ENCODE measurements around the gene FGF22. TPM values are rescaled to one million over a fixed set of nuclear protein-coding genes. Genes with fewer than 3 reads are reported as not detected.

Gene FGF22
- total and polyA plus RNA-seq, 4 experiments from 2014 or later: 1.8 to 1.9 TPM; not detected in 2

DNA sequence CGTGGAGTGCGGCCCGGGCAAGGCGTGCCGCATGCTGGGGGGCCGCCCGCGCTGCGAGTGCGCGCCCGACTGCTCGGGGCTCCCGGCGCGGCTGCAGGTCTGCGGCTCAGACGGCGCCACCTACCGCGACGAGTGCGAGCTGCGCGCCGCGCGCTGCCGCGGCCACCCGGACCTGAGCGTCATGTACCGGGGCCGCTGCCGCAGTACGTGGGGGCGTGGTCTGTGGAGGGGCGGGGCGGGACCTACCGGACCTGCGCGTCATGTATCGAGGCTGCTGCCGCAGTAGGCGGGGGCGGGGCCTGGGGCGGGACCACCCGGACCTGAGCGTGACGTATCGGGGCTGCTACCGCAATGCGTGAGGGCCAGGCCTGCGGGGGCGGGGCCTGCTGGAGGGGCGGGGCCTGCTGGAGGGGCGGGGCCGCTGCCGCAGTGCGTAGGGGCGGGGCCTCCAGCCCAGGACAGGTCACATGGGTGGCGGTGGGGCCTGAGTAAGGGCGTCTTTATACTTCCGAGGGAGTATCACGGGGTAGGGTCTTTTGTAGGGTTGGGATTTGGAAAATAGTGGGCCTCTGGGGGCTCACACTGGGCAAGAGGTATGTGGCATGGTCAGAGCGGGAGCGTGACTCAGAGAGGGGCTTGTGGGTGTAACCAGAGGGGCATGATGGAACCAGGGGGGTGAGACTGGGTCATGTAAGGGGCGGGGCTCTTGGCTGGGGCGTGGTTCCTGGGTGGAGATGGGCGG, 40.8 kb downstream of the FGF22 start:
- CTCF ChIA-PET (ENCODE audit: partially characterized antibody): interaction anchor here (0.5 to 2.0 kb wide), 3 partner anchors 17 to 170 kb away, joined by 3 to 8 read pairs (median 6); partner anchors contain the start of genes POLRMT and RNF126
- H3K27me3 Mint-ChIP-seq: peaks cover 3 to 7% of the 10 kb centered on the region in 2 donors
- no peaks in the 10 kb centered on the region for H3K36me3 Mint-ChIP-seq
- POLR2A ChIA-PET (ENCODE audit: partially characterized antibody): interaction anchor here (0.7 to 5.2 kb wide), 10 partner anchors 10 to 148 kb away, joined by 3 to 33 read pairs (median 4); partner anchors contain the start of genes CDC34 and RNF126
- peaks cover 13% of the 10 kb centered on the region for H3K4me1 ChIP-seq (ENCODE audit: insufficient read depth, low read length)
- DNase-seq: peak; percentile 96 to 100 (median 98)
- peak overlapping the region; percentile 78 to 100 (median 99) for H3K27ac Mint-ChIP-seq
- H3K4me3 ChIP-seq (ENCODE audit: low read length in 2 of 2): peak overlapping the region; percentile 34 to 76
- H3K9me3 Mint-ChIP-seq: peaks cover 0 to 4% (median 0%) of the 10 kb centered on the region in 8 donors
- peak overlapping the region; percentile 58 for H3K27ac ChIP-seq (ENCODE audit: low read depth, low read length)
- H3K4me1 Mint-ChIP-seq: peaks cover 0 to 6% (median 1%) of the 10 kb centered on the region in 4 donors
- no peaks in the 10 kb centered on the region for H3K36me3 ChIP-seq (ENCODE audit: insufficient read depth, low read length)
- H3K9me3 ChIP-seq (ENCODE audit: control insufficient read depth in 1 of 2, low read length in 2 of 2): no peaks in the 10 kb centered on the region
- intact Hi-C loops (cut with micrococcal nuclease): loop anchor here (1.0 to 2.0 kb wide), 5 partner anchors 17 to 117 kb away; partner anchors contain the start of genes BSG, POLRMT, PTBP1 and RNF126
- H3K4me3 Mint-ChIP-seq: peak overlapping the region; percentile 89 to 98 (median 94)
- H3K27me3 ChIP-seq (ENCODE audit: insufficient read depth, low read length): peaks cover 5% of the 10 kb centered on the region

DNA sequence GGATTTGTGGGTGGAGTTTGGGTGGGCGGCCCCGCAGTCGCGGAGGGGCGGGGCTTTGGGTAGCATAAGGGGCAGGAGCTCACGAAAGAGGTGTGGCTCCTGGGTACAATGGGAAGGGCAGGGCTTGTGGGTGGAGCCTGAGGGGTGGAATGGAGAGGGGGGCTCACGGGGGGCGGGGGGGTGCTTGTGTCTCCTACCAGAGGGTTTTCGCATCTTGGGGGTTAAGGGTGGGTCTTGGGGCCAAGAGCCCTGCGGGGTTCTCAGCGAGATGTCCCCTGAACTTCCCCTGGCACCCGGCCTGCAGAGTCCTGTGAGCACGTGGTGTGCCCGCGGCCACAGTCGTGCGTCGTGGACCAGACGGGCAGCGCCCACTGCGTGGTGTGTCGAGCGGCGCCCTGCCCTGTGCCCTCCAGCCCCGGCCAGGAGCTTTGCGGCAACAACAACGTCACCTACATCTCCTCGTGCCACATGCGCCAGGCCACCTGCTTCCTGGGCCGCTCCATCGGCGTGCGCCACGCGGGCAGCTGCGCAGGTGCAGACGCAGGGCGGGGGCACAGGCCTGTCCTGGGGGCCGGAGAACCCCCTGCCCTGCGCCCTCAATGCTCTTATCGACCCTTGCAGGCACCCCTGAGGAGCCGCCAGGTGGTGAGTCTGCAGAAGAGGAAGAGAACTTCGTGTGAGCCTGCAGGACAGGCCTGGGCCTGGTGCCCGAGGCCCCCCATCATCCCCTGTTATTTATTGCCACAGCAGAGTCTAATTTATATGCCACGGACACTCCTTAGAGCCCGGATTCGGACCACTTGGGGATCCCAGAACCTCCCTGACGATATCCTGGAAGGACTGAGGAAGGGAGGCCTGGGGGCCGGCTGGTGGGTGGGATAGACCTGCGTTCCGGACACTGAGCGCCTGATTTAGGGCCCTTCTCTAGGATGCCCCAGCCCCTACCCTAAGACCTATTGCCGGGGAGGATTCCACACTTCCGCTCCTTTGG, 41.6 kb downstream of the FGF22 start:
- Histone ChIP-seq H3K27ac (ENCODE audit: low read depth, low read length) (peak overlapping the region; percentile 58), H3K4me3 (ENCODE audit: low read length in 2 of 2) (peak overlapping the region; percentile 34 to 76), H3K27me3 (ENCODE audit: insufficient read depth, low read length) (no peaks in the 10 kb centered on the region), H3K9me3 (ENCODE audit: control insufficient read depth in 1 of 2, low read length in 2 of 2) (no peaks in the 10 kb centered on the region), H3K36me3 (ENCODE audit: insufficient read depth, low read length) (no peaks in the 10 kb centered on the region), H3K4me1 (ENCODE audit: insufficient read depth, low read length) (peaks cover 13% of the 10 kb centered on the region)
- Mint-ChIP-seq H3K4me3 (peak overlapping the region; percentile 89 to 98 (median 94)), H3K27me3 (peaks cover 2 to 4% of the 10 kb centered on the region in 2 donors), H3K36me3 (no peaks in the 10 kb centered on the region), H3K4me1 (peaks cover 0 to 5% (median 0%) of the 10 kb centered on the region in 4 donors), H3K27ac (peak overlapping the region; percentile 78 to 100 (median 99)), H3K9me3 (peaks cover 0 to 4% (median 0%) of the 10 kb centered on the region in 8 donors)
- ChIA-PET POLR2A (ENCODE audit: partially characterized antibody) (interaction anchor here (0.7 to 5.2 kb wide), 3 partner anchors 18 to 149 kb away, joined by 3 to 33 read pairs (median 5); partner anchors contain the start of genes CDC34 and RNF126), CTCF (ENCODE audit: partially characterized antibody) (no interaction called here)
- peak in 3 of 5 donors; percentile 36 to 52 (median 45) for DNase-seq
- intact Hi-C loops (cut with micrococcal nuclease): loop anchor here (2.0 kb wide), 1 partner anchor 21 kb away; no protein-coding TSS in a partner anchor

DNA sequence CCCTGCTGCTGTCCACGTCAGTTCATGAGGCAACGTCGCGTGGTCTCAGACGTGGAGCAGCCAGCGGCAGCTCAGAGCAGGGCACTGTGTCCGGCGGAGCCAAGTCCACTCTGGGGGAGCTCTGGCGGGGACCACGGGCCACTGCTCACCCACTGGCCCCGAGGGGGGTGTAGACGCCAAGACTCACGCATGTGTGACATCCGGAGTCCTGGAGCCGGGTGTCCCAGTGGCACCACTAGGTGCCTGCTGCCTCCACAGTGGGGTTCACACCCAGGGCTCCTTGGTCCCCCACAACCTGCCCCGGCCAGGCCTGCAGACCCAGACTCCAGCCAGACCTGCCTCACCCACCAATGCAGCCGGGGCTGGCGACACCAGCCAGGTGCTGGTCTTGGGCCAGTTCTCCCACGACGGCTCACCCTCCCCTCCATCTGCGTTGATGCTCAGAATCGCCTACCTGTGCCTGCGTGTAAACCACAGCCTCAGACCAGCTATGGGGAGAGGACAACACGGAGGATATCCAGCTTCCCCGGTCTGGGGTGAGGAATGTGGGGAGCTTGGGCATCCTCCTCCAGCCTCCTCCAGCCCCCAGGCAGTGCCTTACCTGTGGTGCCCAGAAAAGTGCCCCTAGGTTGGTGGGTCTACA, 43.1 kb downstream of the FGF22 start:
- Mint-ChIP-seq H3K36me3 (no peaks in the 10 kb centered on the region), H3K9me3 (peaks cover 0 to 5% (median 0%) of the 10 kb centered on the region in 8 donors), H3K4me1 (peaks cover 0 to 5% (median 0%) of the 10 kb centered on the region in 4 donors), H3K27ac (peak overlapping the region in 2 of 7 donors; percentile 23 to 63), H3K27me3 (peaks cover 1 to 2% of the 10 kb centered on the region in 2 donors), H3K4me3 (no peak overlapping the region)
- no peaks in the 10 kb centered on the region for H3K36me3 ChIP-seq (ENCODE audit: insufficient read depth, low read length)
- CTCF ChIA-PET (ENCODE audit: partially characterized antibody): no interaction called here
- intact Hi-C loops (cut with micrococcal nuclease): no loop called here
- H3K27me3 ChIP-seq (ENCODE audit: insufficient read depth, low read length): no peaks in the 10 kb centered on the region
- POLR2A ChIA-PET (ENCODE audit: partially characterized antibody): no interaction called here
- no peak overlapping the region for H3K27ac ChIP-seq (ENCODE audit: low read depth, low read length)
- peak in 1 of 5 donors; percentile 27 for DNase-seq
- H3K4me3 ChIP-seq (ENCODE audit: low read length in 2 of 2): no peak overlapping the region
- no peaks in the 10 kb centered on the region for H3K9me3 ChIP-seq (ENCODE audit: control insufficient read depth in 1 of 2, low read length in 2 of 2)
- peaks cover 13% of the 10 kb centered on the region for H3K4me1 ChIP-seq (ENCODE audit: insufficient read depth, low read length)

DNA sequence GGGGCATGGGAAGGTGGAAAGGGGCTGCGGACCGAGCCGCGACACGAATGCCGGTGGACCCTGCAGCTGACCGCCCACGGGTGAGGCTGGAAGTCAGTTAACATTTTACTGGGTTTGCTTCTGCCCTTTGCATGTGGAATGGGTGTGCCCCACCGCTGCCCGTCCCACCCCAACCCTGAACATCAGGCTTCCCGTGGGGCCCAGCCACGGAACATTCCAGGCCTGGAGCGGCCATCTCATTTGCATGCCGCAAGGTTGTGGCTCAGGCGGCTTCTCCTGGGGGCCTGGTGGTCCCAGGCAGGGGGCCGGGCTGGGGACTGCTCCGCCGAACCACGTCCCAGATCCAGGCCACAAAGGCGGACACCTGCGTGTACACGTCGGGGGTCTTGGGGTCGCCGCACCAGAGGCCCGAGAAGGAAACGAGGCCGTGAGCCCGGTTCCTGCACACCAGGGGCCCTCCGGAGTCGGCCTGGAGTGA, 45.8 kb downstream of the FGF22 start:
- CTCF ChIA-PET (ENCODE audit: partially characterized antibody): no interaction called here
- Histone ChIP-seq H3K36me3 (ENCODE audit: insufficient read depth, low read length) (no peaks in the 10 kb centered on the region), H3K4me1 (ENCODE audit: insufficient read depth, low read length) (peaks cover 6% of the 10 kb centered on the region), H3K4me3 (ENCODE audit: low read length in 2 of 2) (no peak overlapping the region), H3K27me3 (ENCODE audit: insufficient read depth, low read length) (no peaks in the 10 kb centered on the region), H3K9me3 (ENCODE audit: control insufficient read depth in 1 of 2, low read length in 2 of 2) (no peaks in the 10 kb centered on the region), H3K27ac (ENCODE audit: low read depth, low read length) (no peak overlapping the region)
- no peaks in the 10 kb centered on the region for H3K36me3 Mint-ChIP-seq
- POLR2A ChIA-PET (ENCODE audit: partially characterized antibody): no interaction called here
- intact Hi-C loops (cut with micrococcal nuclease): no loop called here
- H3K4me1 Mint-ChIP-seq: peaks cover 0 to 4% (median 0%) of the 10 kb centered on the region in 4 donors
- peak in 1 of 5 donors; percentile 35 for DNase-seq
- H3K9me3 Mint-ChIP-seq: peaks cover 0 to 5% (median 0%) of the 10 kb centered on the region in 8 donors
- no peak overlapping the region for H3K4me3 Mint-ChIP-seq
- H3K27ac Mint-ChIP-seq: no peak overlapping the region
- H3K27me3 Mint-ChIP-seq: no peaks in the 10 kb centered on the region

DNA sequence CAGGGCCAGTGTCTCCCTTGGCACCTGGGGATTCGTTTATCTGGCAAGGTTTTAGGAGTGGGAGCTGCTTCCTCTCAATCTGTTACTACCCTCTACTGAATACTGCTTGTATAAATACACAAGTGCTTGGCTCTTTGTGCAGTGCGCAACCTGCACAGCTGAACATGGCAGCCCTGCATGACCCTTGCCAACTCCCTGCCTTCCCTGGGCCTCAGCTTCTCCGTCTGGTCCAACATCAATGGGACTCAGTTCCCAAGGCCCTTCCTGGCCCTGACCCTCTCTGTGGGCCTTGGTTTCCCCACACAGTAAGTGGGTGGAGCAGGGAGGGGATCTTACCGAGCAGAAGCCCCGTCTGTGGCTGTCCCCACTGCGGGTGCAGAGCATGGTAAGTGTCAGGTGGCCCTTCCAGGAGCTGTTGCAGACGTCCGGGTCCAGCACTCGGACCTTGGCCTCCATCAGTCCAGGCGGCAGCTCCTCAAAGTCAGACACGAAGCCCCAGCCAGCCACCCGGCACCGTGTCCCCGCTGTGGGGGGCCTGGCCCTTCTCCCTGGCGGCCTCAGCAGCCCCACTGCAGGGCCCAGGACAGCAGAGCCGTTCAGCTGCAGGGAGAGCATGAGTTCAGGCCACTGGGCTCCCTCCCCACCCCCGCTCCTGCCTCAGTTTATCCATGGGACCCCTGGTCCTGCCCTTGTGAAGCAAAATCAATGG, 47.1 kb downstream of the FGF22 start:
- CTCF ChIA-PET (ENCODE audit: partially characterized antibody): interaction anchor here (0.5 kb wide), 1 partner anchor 903 kb away, joined by 3 read pairs; no protein-coding TSS in a partner anchor
- intact Hi-C loops (cut with micrococcal nuclease): no loop called here
- Mint-ChIP-seq H3K4me1 (no peaks in the 10 kb centered on the region), H3K9me3 (peaks cover 0 to 2% (median 0%) of the 10 kb centered on the region in 8 donors), H3K4me3 (no peak overlapping the region), H3K36me3 (no peaks in the 10 kb centered on the region), H3K27ac (no peak overlapping the region), H3K27me3 (no peaks in the 10 kb centered on the region)
- Histone ChIP-seq H3K9me3 (ENCODE audit: control insufficient read depth in 1 of 2, low read length in 2 of 2) (no peaks in the 10 kb centered on the region), H3K36me3 (ENCODE audit: insufficient read depth, low read length) (no peaks in the 10 kb centered on the region), H3K27me3 (ENCODE audit: insufficient read depth, low read length) (no peaks in the 10 kb centered on the region), H3K4me3 (ENCODE audit: low read length in 2 of 2) (no peak overlapping the region), H3K27ac (ENCODE audit: low read depth, low read length) (no peak overlapping the region), H3K4me1 (ENCODE audit: insufficient read depth, low read length) (no peaks in the 10 kb centered on the region)
- peak in 1 of 5 donors; percentile 27 for DNase-seq
- POLR2A ChIA-PET (ENCODE audit: partially characterized antibody): no interaction called here

DNA sequence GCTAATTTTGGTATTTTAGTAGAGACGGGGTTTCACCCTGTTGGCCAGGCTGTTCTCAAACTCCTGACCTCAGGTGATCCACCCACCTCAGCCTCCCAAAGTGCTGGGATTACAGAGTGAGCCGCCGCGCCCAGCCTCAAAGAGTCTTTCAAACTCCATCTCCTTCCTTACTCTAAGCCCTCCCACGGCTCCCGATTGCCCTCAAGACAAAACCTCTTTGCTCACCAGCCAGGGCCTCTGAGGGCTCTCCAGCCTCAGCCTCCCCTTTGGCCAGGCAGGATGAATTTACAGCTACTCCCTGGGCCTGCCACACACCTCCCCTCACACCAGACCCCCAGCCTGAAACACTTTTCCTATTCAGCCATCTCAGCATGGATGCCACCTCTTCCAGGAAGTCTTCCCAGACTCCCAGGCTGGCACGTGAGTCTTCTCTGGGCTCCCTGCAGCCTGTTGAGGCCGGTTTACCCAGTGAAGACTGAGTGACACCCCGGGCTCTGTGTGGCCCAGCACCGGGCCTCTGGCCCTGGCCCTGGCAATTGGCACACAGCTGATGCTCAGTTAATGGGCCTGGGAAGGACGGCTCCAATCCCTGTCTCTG, 48.0 kb downstream of the FGF22 start:
- no peaks in the 10 kb centered on the region for H3K27me3 Mint-ChIP-seq
- Histone ChIP-seq H3K36me3 (ENCODE audit: insufficient read depth, low read length) (no peaks in the 10 kb centered on the region), H3K4me1 (ENCODE audit: insufficient read depth, low read length) (no peaks in the 10 kb centered on the region), H3K4me3 (ENCODE audit: low read length in 2 of 2) (no peak overlapping the region), H3K27me3 (ENCODE audit: insufficient read depth, low read length) (no peaks in the 10 kb centered on the region), H3K9me3 (ENCODE audit: control insufficient read depth in 1 of 2, low read length in 2 of 2) (no peaks in the 10 kb centered on the region), H3K27ac (ENCODE audit: low read depth, low read length) (no peak overlapping the region)
- no peak for DNase-seq
- ChIA-PET POLR2A (ENCODE audit: partially characterized antibody) (no interaction called here), CTCF (ENCODE audit: partially characterized antibody) (no interaction called here)
- intact Hi-C loops (cut with micrococcal nuclease): no loop called here
- H3K36me3 Mint-ChIP-seq: no peaks in the 10 kb centered on the region
- H3K9me3 Mint-ChIP-seq: peaks cover 0 to 2% (median 0%) of the 10 kb centered on the region in 8 donors
- H3K4me1 Mint-ChIP-seq: no peaks in the 10 kb centered on the region
- H3K4me3 Mint-ChIP-seq: peak overlapping the region in 1 of 8 donors; percentile 13
- H3K27ac Mint-ChIP-seq: peak overlapping the region in 1 of 7 donors; percentile 23
